GM18951 (cell line): ENCODE data around the gene EGFL7.

Source experiments
- POLR2A ChIP-seq: IDR thresholded peaks from 4 replicates; pipeline ENCODE4 v1.6.1; 2011; ENCODE audit warnings: mild to moderate bottlenecking; ENCODE audit not compliant: insufficient read length, insufficient read depth; ENCODE audit errors: extremely low read depth
- in situ Hi-C: fragments of 300-500 bp; cut with MboI; formaldehyde crosslinking; loops from one replicate; pipeline ENCODE4 v1.12.0; 2022; ENCODE audit warnings: low sequenced_read_pairs, mixed read lengths, inconsistent platforms; ENCODE audit not compliant: unreplicated experiment

The EGFL7 gene

GRCh38 chr9:136682710-136683109, 20.0 kb downstream of the EGFL7 start:
- in situ Hi-C loops: no loop called here
- no peak for TF ChIP-seq POLR2A

DNA sequence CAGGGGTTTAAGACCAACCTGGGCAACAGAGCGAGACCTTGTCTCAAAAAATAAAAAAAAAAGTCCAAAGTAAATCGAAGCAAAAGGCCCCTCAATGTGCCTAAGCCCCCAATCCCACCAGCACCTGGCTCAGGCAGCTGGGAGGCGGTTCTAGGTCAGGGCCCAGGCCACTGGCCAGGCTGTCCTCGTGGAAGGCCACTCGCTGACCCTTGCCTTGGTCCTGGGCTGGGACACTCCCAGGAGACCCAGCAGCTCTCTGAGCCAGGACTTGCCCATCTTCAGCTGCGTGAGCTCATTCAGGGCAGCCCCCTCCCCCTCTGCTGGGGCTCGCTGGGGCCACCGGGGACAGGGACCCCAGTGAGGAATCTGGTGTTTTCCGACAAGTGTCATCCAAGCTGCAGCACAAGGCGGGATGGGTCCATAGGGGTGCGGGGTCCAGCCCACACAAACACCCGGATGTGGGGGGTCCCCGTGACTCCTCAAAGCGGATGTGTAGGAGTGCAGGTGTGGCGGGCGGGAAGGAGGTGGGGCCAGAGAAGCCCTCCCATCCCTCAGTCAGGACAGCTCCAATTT, 20.5 kb downstream of the EGFL7 start:
- in situ Hi-C loops: no loop called here
- TF ChIP-seq POLR2A: no peak

GRCh38 chr9:136683755-136684154, 21.0 kb downstream of the EGFL7 start:
- in situ Hi-C loops: no loop called here
- TF ChIP-seq POLR2A: no peak

GRCh38 chr9:136684339-136684738, 21.6 kb downstream of the EGFL7 start:
- TF ChIP-seq POLR2A: no peak
- in situ Hi-C loops: no loop called here

- in situ Hi-C loops: no loop called here
- TF ChIP-seq POLR2A: no peak
Measured at GRCh38 chr9:136684799-136685198, 22.1 kb downstream of the EGFL7 start.

DNA sequence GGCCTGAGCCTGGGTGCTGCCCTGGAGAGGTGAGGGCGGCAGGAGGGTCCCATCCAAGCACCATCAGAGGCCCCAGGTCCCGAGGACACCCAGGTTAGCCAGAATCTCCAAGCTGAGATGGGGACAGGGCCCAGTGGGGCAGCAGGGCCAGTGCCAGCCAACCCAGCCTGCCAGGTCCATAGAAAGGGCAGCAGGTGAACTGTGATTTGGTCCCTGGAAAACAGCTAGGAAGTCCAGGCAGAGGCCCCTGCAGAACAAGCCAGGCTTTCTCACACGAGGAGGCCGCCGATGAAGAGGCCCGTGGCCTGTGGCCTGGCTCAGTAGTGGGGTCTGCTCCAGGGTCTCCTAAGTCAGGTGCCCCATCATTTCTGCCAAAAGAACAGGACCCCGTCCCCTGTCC, 22.5 kb downstream of the EGFL7 start:
- no peak for TF ChIP-seq POLR2A
- in situ Hi-C loops: no loop called here

DNA sequence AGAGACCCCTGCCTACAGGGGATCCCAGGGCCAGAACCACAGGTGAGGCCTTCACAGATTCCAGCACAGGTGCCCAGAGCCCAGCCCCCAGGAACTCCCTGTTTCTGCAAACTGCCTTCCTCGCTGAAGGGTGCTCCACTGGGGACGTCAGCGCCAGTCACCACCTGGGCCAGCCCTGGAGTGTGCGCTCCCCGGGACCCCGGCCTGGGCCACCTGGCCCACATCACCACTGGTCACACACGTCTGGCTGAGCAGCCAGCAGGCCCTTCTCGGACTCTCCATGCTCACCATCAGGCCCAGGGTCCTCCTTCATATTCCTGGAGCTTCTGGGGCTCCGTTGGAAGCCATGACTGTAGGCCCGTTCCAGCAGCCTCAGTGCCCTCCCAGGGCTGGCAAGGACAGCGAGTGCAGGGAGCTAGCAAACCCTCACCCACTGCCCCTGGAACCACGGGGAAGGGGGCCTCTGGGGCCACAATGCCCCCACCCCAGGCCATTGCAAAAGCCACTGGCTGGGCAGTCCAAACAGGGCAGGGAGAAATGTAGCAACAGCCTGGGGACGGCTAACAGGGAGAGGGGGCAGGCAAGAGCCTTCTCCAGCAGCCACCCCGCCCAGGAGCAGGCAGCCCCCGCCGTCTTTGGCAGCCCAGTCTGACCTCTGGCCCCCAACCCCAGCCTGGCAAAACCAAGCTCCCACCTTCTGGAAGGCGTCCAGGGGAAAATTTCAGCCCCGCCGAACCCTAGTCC, 23.2 kb downstream of the EGFL7 start:
- TF ChIP-seq POLR2A: no peak
- in situ Hi-C loops: no loop called here

DNA sequence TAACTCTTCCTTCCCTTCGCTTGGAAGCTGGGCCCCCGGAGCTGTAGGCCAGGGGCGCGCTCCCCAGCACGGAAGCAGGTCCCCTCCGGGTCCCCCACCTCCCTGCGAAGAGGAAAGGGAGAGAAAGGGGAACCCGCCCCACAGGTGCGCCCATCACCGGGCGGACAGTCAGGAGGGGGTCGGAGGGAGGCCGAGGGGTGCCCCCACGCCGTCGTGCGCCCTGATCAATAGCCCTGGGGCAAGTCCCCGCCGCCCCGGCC, 23.7 kb downstream of the EGFL7 start:
- TF ChIP-seq POLR2A: no peak

DNA sequence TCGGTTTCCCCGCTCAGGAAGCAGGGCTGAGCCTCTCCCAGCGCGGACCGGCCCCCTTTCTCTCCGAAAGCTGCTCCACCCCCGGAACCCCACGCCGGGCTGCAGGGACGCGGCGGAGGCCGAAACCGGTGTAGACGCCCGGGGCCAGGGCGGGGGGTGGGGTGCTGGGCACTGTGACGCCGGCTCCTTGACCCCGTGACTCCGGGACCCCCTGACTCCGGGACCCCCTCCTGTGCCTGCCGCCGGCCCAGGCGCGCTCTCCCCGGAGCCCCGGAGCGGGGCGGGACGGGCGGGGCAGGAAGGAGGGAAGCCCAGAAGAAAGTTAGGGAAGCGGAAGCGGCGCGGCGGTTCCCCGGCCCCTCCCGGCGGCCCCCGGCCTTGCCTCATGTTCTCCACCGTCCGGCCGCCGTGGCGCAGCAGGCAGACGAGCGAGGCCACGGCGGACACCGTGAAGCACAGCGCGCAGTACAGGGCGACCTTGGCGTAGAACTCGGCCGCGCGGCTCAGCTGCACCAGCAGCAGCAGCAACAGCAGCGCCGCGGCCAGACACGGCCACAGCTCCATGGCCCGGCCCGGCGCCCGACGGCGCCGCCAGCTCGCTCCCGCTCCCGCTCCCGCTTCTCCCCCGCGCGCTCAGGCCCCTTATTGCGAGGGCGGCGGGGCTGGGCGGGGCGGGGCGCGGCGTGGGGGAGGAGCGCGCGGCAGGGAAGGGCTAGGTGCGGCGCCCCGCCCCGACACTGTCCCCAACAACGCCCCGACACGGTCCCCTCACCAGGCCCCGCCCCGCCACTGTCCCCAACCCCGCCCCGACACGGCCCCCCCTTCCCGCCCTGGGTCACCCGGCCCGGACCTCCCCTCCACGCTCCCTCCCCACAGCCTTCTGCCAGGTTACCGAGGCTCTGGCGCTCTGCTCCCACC, 24.3 kb downstream of the EGFL7 start, which contains the start of gene AGPAT2:
TSS of gene AGPAT2 (minus strand) at position 664 of the 918 bp plus-strand sequence. CDS start at position 564, 100 bp downstream.
- peak; percentile 65 for TF ChIP-seq POLR2A
- in situ Hi-C loops: no loop called here

More for the DNA sequence above, 23.7 kb downstream of the EGFL7 start:
- in situ Hi-C loops: no loop called here

DNA sequence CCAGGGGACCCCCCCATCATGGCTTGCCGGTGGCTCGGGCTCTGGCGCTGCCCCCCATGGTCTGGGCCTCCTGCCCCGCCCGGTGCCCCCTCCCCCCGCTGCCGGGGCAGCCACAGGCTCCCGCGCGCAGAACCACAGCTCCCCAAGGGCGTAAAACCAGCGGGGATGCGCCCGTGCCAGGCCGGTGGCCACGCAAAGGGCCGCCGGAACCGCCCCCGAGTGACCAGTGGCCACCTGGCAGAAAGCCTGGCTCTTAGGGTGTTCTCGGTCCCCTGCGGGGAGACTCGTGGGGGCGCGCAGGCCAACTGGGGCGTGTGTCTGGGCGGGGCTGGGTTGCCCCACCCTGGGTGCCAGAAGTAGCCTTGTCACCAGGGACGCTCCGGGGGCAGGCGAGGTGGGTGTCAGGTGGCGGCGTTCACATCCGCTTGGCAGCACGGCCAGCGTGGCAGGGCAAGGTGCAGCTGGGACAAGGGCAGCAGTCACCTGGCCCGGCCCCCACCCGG, 25.1 kb downstream of the EGFL7 start:
- in situ Hi-C loops: no loop called here
- no peak for TF ChIP-seq POLR2A

DNA sequence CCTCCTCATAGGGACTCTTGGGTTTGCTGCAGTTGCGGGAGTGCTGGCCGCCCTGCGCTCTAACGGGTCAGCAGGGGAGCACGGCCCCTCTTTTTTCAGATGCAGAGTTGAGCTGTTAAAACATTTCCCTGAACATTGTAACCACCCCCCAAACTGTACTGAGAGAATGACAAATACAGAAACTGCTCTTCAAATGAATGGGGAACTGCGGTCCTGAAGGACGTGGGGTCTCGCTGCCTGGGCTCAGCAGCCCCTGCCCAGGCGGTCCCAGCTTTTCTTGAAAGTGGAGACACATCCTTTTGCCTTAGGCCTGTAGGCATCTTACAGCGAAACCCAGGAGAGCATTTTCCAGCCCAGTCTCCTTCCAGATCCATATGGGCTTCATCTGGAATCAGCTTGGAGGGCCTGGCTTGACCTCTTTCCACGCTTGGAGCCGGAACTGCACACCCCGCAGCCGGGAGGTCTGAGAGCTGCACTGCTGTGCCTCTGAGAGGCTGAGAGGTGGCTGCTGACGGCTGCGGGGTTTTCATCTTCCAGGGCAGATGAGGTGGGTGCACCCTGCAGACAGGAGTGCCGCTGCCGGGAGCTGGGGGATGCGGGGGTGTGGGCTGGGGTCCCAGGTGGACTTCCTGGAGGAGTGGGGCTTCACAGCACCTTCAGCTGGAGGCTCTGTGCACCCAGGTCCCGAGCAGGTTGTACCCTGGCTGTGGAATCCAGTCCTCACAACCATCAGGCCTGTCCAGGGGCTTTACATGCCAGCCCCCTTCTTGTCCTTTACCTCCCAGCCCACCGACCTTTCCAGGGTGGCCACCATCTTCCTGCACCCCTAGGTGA, 25.8 kb downstream of the EGFL7 start:
- in situ Hi-C loops: no loop called here
- no peak for TF ChIP-seq POLR2A

GRCh38 chr9:136689108-136689460, 26.4 kb downstream of the EGFL7 start:
- TF ChIP-seq POLR2A: no peak
- in situ Hi-C loops: no loop called here
